ENCODE data around the gene PCDHGC5.

PCDHGC5 gene

DNA sequence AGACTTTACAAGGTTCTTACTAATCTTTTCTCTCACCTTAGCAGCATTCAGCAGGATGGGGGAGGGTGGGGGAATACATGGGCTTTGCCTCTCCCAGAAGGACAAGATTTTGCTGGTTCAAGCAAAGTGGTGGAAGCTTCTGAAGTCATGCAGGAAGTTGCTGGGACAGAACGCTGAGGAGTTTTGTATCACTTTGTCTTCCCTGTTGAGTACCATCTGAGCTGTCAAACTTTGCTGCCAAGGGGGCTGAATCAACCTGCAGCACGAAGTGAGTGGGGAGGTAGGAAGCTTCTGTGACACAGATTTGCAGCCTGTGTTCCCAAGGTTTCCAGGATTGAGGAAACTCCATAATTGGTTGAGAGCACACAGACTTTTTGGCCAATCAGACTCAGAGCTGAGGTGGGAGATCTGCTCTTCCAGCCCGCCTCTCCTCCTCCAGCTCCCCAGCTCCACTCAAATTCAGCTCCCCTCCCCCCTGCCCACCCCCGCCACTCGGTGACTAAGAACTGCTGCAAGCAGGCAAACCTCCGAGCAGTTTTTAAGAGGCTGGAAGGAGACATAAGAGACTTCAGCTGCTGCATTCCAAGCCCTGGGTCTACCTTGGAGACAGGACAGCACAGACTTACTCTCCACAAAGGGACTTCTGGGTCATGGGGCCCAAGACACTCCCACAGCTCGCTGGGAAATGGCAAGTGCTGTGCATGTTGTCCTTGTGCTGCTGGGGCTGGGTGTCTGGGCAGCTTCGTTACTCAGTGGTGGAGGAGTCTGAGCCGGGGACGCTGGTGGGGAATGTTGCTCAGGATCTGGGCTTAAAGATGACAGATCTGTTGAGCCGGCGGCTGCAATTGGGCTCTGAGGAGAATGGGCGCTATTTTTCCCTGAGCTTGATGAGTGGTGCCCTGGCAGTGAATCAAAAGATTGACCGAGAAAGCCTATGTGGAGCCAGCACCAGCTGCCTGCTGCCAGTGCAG, at the start of gene PCDHGC5:
Gene PCDHGC5, plus strand, starts transcription at position 491 of the 971 bp plus-strand sequence. Its CDS starts 160 bp downstream, at position 651.
- no peak within 1 kb of the TSS for H3K4me3 ChIP-seq (ENCODE audit: low read depth, low read length)

GRCh38 chr5:141439411-141440141, 49.3 kb upstream of the PCDHGC5 start:
- H3K4me3 ChIP-seq (ENCODE audit: low read depth, low read length), result no peak overlapping the region

DNA sequence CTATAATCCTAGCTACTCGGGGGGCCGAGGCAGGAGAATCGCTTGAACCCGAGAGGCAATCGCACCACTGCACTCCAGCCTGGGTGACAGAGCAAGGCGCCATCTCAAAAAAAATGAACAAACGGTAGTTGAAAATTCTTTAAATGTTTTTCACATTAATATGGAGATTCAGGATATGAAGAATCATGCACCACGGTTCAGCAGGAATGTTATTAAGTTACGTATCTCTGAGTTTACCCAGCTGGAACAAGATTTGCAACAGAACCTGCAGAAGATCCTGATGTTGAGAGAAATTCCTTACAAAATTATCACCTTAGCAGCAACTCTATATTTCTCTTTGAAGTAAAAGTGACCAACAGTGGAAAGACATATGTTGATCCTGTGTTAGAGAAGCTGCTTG, 48.5 kb upstream of the PCDHGC5 start:
- H3K4me3 ChIP-seq (ENCODE audit: low read depth, low read length), result no peak overlapping the region

DNA sequence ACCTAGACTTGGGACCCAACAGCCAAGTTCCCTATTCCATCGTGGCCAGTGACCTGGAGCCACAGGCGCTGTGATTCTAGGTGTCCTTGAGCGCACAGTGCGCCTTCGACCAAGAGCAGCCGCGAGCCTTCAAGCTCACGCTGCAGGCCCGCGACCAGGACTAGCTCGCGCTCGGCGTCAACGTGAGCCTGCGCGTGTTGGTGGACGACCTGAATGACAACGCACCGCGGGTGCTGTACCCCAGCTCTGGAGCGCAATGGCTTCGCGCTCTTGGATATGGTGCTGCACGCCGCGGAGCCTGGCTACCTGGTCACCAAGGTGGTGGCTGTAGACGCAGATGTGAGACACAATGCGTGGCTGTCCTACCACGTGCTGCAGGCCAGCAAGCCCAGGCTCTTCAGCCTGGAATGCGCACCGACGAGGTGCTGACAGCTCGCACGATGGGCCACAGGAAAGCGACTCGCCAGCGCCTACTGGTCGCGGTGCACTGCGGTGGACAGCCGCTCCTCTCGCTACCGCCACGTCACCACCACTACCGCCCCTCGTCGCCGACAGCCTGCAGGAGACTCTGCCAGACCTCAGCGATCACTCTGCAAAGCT, 47.2 kb upstream of the PCDHGC5 start:
- H3K4me3 ChIP-seq (ENCODE audit: low read depth, low read length), result no peak overlapping the region

DNA sequence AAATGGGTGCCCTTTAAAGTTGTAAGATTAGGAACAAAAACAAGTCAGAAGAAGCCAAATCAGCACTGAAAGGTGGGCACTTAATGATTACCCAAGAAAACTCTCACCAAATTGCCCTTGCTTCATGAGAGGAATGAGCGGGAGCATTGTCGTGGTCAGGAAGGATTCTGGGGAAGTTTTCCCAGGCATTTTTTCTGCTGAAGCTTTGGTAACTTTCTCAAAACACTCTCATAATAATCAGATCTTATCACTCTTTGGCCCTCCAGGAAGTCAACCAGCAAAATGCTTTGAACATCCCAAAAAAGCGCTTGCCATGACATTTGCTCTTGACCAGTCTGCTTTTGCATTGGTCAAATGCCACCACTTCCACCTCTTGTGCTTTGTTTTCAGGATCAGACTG, 23.5 kb upstream of the PCDHGC5 start:
- no peak overlapping the region for H3K4me3 ChIP-seq (ENCODE audit: low read depth, low read length)

DNA sequence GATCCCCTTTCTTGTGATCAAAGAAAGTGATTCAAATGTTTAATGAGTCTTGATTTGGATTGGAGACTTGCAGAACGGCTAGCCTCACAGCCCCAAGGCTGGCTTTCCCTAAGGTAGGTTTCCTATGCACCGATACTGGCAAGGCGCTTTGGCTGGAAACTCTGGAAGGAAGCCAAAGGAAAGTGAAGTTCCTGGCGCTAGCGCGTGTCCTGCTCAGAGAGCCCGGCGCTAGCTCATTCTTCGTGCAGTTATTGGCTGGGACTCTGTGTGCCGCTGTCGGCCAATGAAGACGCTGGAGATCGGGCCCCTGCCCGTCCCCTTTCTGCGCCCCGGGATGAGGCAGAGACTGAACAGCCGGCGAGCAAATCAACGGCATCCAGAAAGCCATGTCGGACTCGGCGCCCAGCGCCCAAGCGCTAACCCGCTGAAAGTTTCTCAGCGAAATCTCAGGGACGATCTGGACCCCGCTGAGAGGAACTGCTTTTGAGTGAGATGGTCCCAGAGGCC, 13.2 kb upstream of the PCDHGC5 start, which contains the start of gene PCDHGC3:
Gene PCDHGC3, plus strand, starts transcription at position 342 of the 507 bp plus-strand sequence. Its CDS starts 151 bp downstream, at position 493.
- H3K4me3 ChIP-seq (ENCODE audit: low read depth, low read length), result peak within 1 kb of the TSS; percentile 17

GRCh38 chr5:141476132-141476911, 12.6 kb upstream of the PCDHGC5 start:
- peak overlapping the region; percentile 17 for H3K4me3 ChIP-seq (ENCODE audit: low read depth, low read length)

GRCh38 chr5:141477044-141477575, 11.8 kb upstream of the PCDHGC5 start:
- H3K4me3 ChIP-seq (ENCODE audit: low read depth, low read length), result no peak overlapping the region

GRCh38 chr5:141477815-141478214, 11.1 kb upstream of the PCDHGC5 start:
- no peak overlapping the region for H3K4me3 ChIP-seq (ENCODE audit: low read depth, low read length)

DNA sequence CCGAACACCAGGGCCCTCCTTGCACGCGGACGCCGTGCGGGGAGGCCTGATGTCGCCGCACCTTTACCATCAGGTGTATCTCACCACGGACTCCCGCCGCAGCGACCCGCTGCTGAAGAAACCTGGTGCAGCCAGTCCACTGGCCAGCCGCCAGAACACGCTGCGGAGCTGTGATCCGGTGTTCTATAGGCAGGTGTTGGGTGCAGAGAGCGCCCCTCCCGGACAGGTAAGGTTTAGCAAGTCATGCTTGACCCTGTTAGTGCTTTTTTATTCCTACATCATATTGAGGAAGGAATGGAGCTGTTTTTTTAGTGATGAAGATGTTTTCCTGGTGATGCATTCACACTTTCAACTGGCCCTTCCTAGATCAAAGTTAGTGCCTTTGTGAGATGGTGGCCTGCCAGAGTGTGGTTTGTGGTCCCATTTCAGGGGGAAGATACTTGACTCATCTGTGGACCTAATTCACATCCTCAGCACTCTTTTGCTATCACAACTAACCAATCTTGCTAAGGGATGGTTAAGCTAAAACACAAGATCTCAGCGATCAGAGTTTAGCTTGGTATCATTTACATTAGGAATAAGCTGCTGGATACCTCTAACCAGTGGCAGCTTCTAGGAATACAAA, 10.4 kb upstream of the PCDHGC5 start:
- H3K4me3 ChIP-seq (ENCODE audit: low read depth, low read length), result no peak overlapping the region

- no peak overlapping the region for H3K4me3 ChIP-seq (ENCODE audit: low read depth, low read length)
Measured at GRCh38 chr5:141479776-141480175, 9.1 kb upstream of the PCDHGC5 start.

GRCh38 chr5:141483902-141484301, 5.0 kb upstream of the PCDHGC5 start:
- no peak overlapping the region for H3K4me3 ChIP-seq (ENCODE audit: low read depth, low read length)

- no peak overlapping the region for H3K4me3 ChIP-seq (ENCODE audit: low read depth, low read length)
Measured at GRCh38 chr5:141484310-141484640, 4.6 kb upstream of the PCDHGC5 start.

DNA sequence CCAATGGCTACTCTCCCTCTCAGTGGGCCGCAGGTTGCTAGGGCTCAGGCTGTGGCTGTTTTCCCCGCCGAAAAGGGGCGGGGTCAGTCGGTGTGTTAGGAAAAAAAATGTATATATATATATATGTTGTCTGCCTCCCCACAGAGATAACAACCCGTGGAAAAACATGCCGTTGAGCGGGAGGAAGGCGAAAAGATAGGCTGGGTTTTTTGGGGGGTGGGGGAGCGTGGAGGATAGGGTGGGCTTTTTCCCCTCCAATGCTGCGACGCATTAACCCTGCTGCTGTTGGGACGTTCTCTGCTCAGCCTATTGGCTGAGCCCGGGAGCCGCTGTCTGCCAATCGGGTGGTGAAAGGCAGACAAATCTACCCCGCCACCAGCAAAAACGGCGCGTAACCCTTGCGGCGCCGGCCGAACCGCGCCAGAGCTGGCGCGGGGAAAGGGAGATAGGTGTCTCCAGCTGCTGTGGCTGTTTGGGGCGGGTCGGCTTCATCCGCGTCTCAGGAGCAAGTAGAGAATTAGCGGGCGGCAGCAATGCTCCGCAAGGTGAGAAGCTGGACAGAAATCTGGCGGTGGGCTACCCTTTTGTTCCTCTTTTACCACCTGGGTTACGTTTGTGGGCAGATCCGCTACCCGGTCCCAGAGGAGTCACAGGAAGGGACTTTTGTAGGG, 4.1 kb upstream of the PCDHGC5 start, which contains the start of gene PCDHGC4:
Gene PCDHGC4, plus strand, starts transcription at position 390 of the 671 bp plus-strand sequence. Its CDS starts 144 bp downstream, at position 534.
- H3K4me3 ChIP-seq (ENCODE audit: low read depth, low read length), result peak within 1 kb of the TSS; percentile 44

GRCh38 chr5:141485321-141486055, 3.4 kb upstream of the PCDHGC5 start:
- peak overlapping the region; percentile 44 for H3K4me3 ChIP-seq (ENCODE audit: low read depth, low read length)

- no peak overlapping the region for H3K4me3 ChIP-seq (ENCODE audit: low read depth, low read length)
Measured at GRCh38 chr5:141486091-141486490, 2.8 kb upstream of the PCDHGC5 start.

GRCh38 chr5:141487131-141487530, 1.8 kb upstream of the PCDHGC5 start:
- no peak overlapping the region for H3K4me3 ChIP-seq (ENCODE audit: low read depth, low read length)

GRCh38 chr5:141489841-141490240, 960 bp downstream of the PCDHGC5 start:
- no peak overlapping the region for H3K4me3 ChIP-seq (ENCODE audit: low read depth, low read length)
